GM18517 (cell line): ENCODE results near the gene ZFP82.

ENCODE experiments used
- ATAC-seq: cut with Tn5 transposase; IDR thresholded peaks from one replicate; pipeline ENCODE4 v1.9.1; 2021; ENCODE audit warnings: mild to moderate bottlenecking, moderate library complexity; ENCODE audit not compliant: unreplicated experiment

Gene ZFP82

GRCh38 chr19:36418287-36419001 is at the start of gene ZFP82:
Gene ZFP82, minus strand, starts transcription at chr19:36418644. Its CDS starts 8,855 bp downstream, at chr19:36409789.
- no peak for ATAC-seq

- ATAC-seq, result no peak
Observed at GRCh38 chr19:36460046-36460445, 41.6 kb upstream of the ZFP82 start.

GRCh38 chr19:36456831-36457230 is 38.4 kb upstream of the ZFP82 start:
- ATAC-seq, result no peak

DNA sequence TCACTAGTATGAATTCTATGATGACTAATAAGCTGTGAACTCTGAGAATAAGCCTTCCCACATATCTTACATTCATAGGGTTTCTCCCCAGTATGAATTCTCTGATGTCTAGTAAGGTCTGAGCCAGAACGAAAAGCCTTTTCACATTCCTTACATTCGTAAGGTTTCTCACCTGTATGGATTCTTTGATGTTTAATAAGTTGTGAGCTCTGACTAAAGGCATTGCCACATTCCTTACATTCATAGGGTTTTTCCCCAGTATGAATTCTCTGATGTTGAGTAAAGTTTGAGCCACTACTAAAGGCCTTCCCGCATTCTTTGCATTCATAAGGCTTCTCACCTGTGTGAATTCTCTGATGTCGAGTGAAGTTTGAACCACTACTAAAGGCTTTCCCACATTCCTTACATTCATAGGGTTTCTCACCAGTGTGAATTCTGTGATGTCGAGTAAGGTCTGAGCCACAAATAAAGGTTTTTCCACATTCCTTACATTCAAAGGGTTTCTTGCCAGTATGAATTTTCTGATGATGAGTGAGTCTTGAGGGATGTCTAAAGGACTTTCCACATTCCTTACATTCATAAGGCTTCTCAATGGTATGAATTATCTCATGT is 30.7 kb upstream of the ZFP82 start:
- ATAC-seq, result no peak

- no peak for ATAC-seq
Observed at GRCh38 chr19:36441339-36441738, 22.9 kb upstream of the ZFP82 start.

DNA sequence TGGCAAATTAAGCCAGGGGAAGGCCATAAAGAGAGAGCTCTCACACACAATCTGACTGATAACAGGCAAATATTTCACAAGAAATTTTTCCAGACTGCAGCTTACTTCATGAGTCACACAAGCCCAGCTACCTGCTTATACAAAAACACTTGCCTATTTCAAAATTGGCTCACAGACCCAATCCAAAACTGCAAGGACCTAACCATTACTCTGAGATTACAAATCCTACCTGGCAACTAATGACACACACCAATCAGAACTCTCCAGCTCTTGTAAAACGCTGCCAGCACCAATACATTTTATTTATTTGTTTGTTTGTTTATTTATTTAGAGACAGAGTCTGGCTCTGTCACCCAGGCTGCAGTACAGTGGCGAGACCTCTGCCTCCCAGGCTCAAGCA is 18.1 kb upstream of the ZFP82 start:
- no peak for ATAC-seq

- no peak for ATAC-seq
Observed at GRCh38 chr19:36423925-36424324, 5.5 kb upstream of the ZFP82 start.

GRCh38 chr19:36421749-36422481 is 3.5 kb upstream of the ZFP82 start:
- no peak for ATAC-seq

- no peak for ATAC-seq
Observed at GRCh38 chr19:36420961-36421748, 2.7 kb upstream of the ZFP82 start.

DNA sequence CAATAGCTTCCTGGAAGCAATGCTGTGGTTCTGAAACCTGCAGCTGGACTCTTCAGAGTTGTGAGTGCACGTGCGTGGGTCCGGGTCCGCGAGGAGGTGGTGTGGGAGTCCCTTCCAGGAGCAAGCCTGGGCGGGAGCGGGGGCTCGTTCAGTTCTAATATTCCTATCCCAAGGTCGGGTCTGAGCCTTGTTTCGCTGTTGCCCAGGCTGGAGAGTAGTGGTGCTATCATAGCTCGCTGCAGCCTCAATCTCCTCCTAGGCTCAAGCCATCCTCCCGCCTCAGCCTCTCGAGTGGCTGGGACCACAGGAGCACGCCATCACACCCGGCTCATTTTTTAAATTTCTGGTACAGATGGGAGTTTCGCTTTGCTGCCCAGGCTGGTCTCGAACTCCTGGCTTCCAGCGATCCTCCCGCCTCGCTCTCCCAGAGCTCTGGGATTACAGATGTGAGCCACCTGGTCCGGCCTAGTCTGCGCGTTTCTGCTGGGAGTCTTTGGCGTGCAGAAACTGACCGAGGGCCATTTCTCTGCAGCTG is 625 bp downstream of the ZFP82 start:
- ATAC-seq, result no peak

DNA sequence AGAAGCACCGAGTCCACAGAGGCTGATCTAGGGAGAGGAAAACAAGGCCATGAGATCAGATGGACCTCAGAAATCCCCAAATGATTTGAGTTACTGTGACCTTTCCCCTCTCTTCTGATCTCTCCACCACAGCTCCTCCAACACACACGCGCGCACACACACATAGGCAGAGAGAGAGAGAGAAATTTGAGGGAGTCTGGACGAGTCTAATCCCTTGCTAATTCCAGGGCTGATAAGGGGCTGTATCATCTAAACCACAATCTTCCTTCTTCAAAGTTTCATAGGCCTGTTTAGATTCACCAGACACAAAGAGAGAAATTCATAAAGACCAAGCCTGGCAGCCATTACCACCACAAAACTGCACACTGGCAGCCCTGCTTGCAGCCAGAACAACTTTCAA is 8.6 kb downstream of the ZFP82 start:
- ATAC-seq, result no peak

- no peak for ATAC-seq
Observed at GRCh38 chr19:36408101-36408500, 10.3 kb downstream of the ZFP82 start.

GRCh38 chr19:36404498-36404897 is 13.9 kb downstream of the ZFP82 start:
- no peak for ATAC-seq

- no peak for ATAC-seq
Observed at GRCh38 chr19:36401475-36401874, 17.0 kb downstream of the ZFP82 start.

GRCh38 chr19:36398571-36398970 is 19.9 kb downstream of the ZFP82 start:
- no peak for ATAC-seq

- no peak for ATAC-seq
Observed at GRCh38 chr19:36392916-36393673, 25.3 kb downstream of the ZFP82 start.

DNA sequence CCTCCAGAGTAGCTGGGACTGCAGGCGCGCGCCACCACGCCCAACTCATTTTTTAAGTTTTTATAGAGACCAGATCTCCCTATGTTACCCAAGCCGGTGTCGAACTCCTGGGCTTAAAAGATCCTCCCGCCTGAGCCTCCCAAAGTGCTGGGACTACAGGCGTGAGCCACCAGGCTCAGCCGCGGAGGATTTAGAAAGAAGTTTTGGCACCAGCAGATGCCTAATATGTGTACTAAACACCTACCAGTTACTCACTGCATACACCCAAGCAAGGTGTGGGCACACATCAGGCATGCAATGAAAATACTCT is 39.0 kb downstream of the ZFP82 start:
- no peak for ATAC-seq

DNA sequence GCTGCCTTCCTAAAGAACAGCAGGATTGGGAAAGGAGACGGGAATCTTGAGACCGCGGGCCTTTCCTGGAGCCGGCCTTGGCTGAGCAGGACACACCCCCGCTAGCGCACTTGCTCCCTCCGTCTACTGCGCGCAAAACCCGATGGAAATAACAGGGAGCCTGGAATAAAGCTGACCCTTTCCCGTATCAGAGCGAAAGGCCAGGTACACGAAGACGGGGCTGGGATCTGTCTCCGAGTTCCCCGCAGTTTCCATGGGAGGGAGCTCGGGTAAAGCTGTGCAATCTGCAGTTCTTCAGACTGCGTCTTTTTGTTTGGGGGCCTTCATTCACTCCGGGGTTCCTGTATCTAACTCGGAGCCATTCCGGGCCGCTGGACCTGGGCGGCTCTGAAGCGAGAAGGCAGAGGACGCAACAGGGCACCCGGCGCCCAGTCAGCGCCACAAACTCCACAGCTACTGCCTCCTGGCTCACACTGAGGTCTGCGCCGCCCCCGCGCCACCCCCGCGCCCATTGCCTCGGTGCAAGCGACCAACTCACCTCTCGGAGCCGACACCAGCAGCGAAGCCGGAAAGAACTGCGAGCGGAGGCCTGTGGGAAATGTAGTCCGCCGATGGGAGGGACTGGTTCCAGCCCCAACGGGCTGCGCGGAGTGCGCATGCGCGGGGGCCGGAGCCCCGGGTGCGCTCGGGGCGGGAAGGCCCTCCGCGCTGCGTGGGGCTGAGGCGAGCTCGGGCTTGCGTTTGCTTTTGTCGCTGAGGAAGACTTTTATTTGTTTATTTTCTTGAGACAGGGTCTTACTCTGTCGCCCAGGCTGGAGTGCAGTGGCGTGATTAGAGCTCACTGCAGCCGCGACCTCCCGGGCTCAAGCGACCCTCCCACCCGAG is 39.6 kb downstream of the ZFP82 start, which contains the start of gene ZFP14:
Gene ZFP14, minus strand, starts transcription at position 577 of the 885 bp plus-strand sequence. CDS start 11,309 bp downstream, outside the sequence.
- peak; percentile 90 for ATAC-seq

DNA sequence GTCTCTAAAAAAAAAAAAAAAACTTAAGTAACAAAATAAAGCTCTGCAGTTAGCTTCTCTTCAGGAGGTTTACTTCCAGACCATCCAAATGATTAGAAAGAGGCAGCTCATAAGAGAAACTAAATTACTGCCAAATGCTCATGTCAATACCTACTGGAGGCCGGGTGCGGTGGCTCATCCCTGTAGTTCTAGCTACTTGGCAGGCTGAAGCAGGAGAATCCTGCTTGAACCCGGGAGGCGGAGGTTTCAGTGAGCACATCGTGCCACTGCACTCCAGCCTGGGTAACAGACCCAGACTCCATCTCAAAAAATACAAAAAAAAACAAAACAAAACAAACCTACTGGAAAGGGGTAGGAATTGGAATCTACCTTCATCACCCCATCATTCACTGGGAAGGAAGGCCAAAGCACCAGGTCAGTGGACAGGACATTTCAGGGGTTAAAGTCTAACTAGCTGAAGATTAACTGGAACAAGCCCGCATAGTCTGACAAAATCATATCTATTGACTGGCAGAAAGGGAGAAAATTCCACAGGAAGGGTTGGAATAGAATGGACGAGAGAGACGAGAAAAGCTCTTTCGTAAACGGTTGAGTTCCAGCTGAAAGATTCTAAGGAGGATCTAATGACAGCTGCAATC is 40.8 kb downstream of the ZFP82 start:
- no peak for ATAC-seq
